HG03175 (cell line): ENCODE measurements around the gene INSR.
"Not testable (repeated sequence)": the region's sequence is repeated elsewhere in the genome, so short reads cannot be mapped to it uniquely, and the experiment has no call there.

Source experiments
- ATAC-seq: cut with Tn5 transposase; IDR thresholded peaks from one replicate; pipeline ENCODE4 v1.9.1; 2021; ENCODE audit warnings: mild to moderate bottlenecking, moderate library complexity; ENCODE audit not compliant: unreplicated experiment

INSR gene

DNA sequence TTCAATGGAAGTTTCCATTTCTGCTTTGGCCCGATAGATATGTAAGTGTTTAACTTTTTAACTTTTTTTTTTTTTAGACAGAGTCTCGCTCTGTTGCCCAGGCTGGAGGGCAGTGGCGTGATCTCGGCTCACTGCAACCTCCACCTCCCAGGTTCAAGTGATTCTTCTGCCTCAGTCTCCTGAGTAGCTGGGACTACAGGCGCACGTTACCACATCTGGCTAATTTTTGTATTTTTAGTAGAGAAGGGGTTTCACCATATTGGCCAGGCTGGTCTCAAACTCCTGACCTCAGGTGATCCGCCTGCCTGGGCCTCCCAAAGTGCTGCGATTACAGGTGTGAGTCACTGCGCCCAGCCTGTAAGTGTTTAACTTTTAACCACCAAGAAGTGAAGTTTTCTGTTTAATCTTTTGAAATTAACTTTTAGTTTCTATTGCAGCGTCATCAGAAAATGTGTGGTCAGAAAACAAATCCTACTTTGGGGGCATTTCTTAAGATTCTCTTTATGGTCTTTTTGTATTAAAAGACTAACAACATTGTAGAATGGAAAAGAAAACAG is 147.0 kb downstream of the INSR start:
- ATAC-seq = not testable (repeated sequence)

DNA sequence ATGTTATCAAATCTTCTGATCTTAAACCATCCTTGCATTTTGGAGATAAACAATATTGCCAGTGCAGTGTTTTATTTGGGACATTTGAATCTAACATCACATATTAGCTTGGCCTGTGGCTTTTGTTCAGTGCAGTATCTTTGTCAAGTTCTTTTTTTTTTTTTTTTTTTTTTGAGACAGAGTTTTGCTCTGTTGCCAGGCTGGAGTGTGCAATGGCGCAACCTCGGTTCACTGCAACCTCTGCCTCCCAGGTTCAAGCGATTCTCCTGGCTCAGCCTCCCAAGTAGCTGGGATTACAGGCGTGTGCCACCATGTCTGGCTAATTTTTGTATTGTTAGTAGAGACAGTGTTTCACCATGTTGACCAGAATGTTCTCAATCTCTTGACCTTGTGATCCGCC is 148.1 kb downstream of the INSR start:
- not testable (repeated sequence) for ATAC-seq

DNA sequence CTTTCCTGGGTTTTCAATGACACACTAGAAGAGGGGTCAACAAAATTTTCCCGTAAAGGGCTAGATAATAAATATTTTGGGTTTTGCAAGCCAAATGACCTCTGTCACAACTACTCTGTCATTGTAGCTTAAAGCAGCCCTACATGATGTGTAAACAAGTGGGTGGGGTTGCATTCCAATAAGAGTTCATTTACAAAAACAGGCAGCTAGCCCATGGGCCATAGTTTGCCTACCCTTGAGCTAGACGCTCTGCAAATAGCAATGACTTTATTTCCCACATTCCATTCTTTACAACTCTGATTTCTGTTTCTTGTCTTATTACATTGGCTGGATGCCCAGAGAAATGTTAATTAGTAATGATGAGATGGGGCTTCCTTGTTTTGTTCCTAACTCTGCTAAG is 148.7 kb downstream of the INSR start:
- no peak for ATAC-seq

DNA sequence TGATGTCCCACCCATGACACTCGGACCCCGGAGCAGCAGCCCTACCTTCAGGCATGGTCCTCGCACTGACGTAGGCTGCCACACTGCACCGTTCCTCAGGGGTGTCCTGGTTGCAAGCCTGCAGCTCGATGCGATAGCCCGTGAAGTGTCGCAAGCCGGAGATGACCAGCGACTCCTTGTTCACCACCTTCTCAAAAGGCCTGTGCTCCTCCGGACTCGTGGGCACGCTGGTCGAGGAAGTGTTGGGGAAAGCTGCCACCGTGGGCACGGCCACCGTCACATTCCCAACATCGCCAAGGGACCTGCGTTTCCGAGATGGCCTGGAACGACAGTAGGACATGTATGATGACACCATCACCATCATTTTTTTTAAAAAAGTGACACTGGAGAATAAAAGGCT is 151.4 kb downstream of the INSR start:
- no peak for ATAC-seq

DNA sequence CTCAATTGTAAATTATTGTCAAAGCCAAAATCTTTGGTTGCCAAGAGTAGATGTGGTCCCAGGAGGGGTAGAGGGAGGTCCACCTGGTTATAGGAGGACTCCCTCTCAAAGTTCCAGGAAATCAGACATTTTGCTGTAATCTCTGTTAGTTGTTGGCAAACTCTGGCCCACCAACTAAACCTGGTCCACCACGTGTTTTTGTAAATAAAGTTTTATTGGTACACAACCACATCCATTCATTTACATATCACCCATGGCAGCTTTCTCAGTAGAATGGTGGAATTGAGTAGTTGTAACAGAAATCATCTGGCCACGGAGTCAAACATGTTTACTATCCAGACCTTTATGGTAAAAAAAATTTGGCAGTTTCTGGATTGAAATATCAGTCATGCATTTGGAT is 154.1 kb downstream of the INSR start:
- no peak for ATAC-seq

DNA sequence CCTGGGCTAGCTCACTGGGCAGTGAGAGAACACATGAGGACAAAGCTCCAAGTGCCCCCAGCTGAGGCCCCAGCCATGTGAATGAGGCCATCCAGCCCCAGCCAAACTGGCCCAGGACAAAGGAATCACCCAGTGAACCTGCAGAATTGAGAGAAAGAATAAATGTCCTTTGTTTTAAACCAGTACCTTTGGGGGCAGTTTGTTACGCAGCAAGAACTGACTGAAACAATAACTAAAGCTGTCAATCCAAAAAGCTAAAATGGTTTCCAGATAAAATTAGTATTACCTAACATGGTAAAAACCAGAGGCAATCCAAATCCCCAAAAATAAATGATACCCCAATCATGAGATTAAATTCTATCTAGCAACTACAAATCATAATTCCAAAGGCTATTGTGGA is 155.1 kb downstream of the INSR start:
- no peak for ATAC-seq

DNA sequence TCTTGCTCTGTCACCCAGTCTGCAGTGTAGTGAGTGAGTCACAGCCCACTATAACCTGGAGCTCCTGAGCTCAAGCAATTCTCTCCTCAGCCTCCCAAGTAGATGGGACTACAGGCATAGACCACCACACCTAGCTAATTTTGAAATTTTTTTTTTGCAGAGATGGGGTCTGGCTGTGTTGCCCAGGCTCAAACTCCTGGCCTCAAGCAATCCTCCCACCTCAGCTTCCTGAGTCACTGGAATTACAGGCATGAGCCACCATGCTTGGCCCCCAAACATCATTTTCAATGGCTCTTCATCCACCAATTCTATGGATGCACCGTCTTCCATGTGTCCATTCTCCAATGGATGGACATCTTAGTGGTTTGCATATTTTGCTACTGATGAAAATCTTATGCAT is 155.8 kb downstream of the INSR start:
- no peak for ATAC-seq

DNA sequence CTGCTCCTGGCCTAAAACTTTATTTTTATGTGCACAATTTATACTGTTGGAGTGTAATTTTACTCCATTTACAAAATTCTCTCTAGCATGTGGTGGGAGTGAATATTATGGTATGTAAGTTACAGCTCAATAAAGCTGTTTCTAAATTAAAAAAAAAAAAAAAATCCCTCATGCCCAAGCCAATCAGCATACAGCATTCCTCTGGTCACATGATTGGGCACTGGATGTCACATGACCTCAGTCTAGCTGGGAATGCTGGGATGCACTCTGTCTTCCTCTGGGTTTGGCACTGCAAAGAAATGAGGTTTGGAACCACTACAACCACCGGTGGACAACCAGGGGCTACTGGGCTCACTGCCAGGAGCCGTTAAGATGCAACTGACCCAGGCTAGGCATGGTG is 157.1 kb downstream of the INSR start:
- ATAC-seq = no peak

DNA sequence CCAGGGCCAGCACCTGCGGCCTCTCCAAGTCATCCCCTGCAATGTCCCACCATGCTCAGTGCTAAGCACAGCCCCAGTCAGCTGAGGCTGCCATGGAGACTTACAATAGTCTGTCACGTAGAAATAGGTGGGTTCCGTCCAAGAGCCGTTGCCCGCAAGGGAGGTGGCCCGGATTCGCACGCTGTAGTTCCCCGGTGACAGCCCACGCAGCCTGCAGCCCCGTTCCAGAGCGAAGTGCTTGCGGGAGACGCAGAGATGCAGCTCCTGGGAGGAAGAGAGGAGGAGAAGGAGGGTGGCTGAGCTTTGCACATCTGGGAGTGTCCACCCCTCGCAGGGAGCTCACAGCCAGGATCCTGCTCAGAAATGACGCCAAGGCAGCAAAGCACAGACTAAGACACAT is 162.2 kb downstream of the INSR start:
- no peak for ATAC-seq

DNA sequence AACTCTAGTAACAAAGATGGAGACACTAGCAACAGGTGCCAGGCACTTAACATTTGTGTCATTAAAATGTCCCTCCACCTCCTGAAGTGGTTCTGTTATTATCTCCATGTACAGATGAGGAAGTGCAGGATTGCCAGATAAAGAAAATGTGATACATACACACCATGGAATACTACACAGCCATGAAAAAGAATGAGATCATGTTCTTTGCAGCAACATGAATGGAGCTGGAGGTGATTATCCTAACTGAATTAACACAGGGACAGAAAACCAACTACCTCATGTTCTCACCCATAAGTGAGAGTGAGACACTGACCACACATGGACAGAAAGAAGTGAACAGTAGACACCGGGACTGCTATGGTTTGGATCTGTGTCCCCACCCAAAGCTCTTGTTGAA is 164.2 kb downstream of the INSR start:
- ATAC-seq = no peak

DNA sequence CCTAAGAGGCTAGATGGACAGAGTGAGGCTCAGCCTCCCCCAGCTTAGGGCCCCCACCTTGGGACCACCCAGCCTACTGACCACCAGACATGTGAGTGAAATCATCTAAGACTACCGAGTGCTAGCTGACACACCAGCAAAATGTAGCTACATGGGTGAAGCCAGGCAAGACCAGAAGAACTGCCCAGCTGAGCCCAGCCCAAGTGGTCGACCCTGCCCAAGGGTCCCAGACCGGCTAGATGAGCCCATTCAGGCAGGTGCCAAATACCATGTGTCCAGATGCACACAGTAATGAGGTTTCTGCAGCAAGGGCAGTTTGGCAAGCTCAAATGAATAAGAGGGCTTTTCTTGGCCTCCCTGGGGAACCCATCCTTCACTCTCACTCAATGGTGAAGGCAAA is 168.1 kb downstream of the INSR start:
- no peak for ATAC-seq

DNA sequence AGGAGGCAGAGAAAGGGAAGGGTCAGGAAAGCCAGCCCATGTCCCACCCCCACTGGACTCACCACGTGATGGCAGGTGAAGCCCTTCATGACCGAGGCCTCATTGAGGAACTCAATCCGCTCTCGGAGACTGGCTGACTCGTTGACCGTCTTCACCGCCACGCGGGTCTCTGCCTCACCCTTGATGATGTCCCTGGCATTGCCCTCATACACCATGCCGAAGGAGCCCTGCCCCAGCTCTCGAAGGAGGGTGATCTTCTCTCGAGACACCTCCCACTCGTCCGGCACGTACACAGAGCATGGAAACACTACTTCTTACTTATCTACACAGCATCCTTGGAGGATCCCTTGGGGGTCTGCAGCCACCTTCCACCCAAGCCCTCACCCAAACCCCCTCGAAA is 169.0 kb downstream of the INSR start:
- no peak for ATAC-seq

DNA sequence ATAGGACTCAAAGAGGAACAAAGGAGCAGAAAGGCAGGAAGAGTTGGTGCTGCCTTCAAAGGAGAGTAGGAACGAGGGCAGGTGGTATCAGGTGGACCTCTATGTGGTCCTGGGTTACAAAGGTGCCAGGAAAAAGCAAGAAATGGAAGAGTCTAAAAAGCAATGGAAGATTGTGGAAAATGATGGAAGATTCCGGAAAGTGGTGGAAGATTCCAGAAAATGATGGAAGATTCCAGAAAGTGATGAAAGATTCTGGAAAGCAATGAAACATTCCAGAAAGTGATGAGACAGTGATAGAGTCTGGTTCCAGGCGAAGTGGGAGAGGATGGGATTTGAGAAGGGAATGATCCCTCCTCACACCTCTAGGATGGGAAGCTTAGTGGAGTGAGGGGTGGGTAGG is 169.4 kb downstream of the INSR start:
- ATAC-seq = no peak

DNA sequence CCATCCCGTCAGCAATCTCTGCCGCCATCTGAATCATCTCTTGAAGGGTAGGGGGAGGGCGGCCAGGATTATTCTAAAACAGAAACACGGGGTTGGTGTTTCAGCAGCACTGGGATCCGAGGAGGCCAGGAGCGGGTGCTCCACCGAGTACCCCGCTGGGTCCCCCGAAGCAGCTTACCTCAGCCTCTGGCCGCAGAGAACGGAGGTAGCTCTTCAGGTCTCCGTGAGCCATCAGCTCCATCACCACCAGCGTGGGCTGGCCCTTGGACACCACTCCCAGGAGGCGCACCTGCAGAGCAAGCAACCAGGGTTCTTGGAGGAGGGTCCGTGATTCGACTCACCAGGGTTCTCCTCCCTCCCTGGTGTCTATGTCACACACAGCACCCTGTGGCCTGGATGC is 171.5 kb downstream of the INSR start:
- ATAC-seq = no peak

DNA sequence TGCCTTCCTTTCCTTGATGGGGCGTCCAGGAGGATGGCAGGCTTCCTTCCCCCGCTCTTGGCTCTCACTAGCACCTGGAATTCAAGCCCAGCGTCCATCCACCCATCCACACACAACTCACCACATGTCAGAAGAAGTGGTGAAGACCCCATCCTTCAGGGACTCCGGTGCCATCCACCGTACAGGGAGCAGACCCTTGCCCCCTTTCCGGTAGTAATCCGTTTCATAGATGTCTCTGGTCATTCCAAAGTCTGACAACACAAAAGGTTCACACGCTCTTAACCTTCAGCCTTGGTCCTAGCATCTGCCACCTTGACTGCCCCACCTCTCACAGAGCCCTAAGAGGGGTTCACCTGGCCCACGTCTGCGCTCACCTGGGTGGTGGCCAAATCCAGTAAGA is 173.7 kb downstream of the INSR start:
- no peak for ATAC-seq

DNA sequence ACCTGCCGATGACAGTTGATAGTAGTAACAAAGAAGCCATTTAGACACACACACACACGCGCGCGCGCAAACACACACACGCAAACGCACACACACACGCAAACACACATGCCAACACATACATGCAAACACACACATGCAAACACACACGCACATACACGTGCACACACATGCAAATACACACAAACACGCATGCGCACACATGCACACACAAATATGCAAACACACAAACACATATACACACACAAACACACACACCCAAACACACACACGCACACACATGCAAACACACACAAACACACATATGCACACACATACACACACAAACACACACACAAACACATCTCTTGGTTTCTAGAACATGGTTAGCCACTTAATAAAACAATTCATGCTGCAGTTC is 174.6 kb downstream of the INSR start:
- no peak for ATAC-seq

DNA sequence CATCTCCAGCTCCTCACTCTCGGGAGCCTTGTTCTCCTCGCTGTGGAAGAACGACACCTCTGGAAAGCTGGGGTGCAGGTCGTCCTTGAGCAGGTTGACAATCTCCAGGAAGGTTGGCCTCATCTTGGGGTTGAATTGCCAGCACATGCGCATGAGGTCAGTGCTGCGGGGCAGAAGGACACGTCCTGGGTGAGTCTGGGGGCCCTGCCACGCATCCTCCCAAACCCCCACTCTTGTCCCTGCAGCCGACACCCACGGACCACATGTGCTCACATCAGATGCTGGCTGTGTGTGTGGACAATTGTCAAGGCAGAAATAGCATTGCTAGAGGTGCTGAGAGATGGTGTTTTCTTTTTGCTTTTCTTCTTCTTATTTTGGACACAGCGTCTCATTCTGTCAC is 177.0 kb downstream of the INSR start:
- ATAC-seq = no peak

DNA sequence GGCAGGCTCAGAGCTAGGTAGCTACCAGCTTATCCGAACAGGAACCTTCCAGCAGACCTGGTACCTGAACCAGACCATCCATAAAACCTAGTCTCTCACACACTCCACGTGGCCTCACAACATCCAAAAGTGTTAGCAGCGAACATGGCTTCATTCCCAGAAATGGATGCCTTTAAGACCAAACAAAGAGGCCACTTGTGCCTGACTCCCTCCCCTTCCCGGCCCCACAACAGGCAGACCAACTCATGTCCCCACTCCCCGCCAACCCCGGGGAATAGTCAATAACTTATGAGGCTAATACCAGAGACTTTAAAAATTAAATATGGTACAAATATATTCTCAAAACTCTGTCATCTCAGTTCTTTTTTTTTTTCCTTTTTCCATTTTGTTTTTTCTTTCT is 178.5 kb downstream of the INSR start:
- no peak for ATAC-seq

DNA sequence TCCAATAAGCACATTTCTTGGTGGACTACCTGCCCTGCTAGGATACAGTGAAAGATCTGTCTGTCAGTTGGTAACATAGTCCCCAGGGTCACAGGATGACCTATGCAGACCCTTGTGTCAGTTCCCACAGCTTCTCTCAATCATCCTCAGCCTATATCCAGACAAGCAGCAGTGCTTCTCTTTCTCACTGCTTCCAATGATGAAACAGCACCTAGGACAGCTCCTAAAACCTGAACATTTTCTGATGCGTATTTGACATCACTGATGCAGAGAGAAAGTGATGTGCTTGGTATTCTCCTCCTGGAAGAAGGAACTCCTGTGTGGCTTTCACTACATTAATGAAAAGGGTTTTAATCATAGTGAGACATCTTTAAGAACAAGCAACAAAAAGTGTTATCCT is 181.0 kb downstream of the INSR start:
- ATAC-seq = no peak

DNA sequence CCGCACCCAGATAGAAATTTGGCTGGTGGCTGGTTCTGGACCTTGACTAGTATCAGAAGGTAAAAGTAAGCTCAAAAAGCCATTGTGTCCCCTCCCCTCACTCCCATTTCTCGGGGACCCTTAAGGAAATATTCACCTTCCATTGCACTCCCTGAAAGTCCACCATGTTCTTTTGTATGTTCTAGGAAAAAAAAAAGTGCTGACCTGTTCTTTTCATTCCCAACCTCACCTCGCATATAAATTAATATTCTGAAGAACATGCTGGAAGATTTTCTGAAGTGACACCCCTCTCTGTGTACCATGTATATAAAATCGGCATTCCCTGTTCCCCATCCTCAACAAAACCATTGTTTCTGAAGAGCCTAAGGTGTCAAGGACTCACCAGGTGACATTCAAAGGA is 181.5 kb downstream of the INSR start:
- ATAC-seq = no peak

DNA sequence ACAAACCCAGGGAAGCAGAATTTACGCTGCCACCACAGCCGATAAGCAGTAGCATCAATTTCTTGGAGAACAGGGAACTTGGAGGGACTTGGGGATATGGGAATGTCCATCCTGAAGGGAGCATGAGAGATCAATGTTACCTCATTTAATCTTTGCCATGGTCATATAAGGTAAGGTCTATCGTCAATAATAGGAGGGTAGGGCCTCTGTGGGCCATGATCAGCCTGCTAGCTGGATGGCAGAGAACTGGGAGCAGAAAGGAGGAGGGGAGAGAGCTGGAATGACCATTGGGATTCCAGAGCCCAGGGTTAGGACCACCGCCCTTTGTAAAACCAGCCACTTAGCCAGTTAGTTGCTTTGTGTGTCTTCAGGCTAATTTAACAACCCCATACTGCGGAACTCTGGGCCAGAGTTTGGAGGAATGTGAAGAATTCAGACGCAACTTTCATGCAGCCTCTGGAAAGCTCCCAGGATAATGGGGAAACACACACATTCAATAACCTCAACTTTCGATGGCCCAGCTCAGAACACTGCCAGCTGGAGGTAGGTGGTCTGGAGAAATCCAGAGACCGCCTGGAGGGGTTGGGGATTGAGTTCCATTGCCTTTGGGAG is 184.4 kb downstream of the INSR start:
- no peak for ATAC-seq

DNA sequence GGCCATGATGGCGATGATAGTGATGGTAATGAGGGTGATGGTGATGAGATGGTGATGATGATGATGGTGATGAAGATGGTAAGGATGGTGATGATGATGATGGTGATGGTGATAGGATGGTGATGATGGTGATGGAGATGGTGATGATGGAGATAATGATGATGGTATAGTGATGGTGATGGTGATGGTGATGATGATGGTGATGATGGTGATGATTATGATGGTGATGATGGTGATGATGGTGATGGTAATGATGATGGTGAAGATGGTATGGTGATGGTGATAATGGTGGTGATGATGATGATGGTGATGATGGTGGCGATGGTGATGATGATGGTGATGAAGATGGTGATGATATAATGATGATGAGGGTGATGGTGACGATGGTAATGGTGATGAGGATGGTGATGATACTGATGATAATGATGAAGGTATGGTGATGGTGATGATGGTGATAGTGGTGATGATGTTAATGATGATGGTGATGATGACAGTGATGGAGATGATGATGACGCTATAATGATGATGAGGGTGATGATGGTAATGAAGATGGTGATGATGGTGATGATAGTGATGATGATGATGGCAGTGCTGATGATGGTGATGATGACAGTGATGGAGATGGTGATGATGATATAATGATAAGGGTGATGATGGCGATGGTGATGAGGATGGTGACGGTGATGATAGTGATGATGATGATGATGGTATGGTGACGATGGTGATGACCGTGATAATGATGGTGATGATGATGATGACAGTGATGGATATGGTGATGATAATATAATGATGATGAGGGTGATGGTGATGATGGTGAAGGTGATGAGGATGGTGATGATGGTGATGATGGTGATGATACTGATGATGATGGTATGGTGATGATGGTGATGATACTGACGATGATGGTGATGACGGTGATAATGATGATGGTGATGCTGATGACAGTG is 187.2 kb downstream of the INSR start:
- ATAC-seq = no peak
